T-cell (primary cell): ENCODE data around the gene DDIT4L. TPM values are rescaled to one million over a fixed set of nuclear protein-coding genes. Genes with fewer than 3 reads are reported as not detected.
"Not testable (repeated sequence)": the region's sequence is repeated elsewhere in the genome, so short reads cannot be mapped to it uniquely, and the experiment has no call there.

Experiments
- ATAC-seq, 4 experiments: fragments of 200-7000 bp in 3 of 4; fragments of 150-1000 bp in 1 of 4; cut with Tn5 transposase; replicated peaks in 1 of 4; 1 replicate in 3 of 4; 2 replicates in 1 of 4; pipeline ENCODE4 v1.10.0; 2021; ENCODE audit warnings: moderate library complexity in 3 of 4, mild to moderate bottlenecking in 2 of 4, moderate number of reproducible peaks in 1 of 4
- CTCF ChIA-PET, 2 donors: fragments of 300-600 bp; sonication (Branson Sonifier 250); formaldehyde crosslinking; loops; one replicate each; lab custom pipeline; 2022; ENCODE audit warnings: antibody characterized with exemption in 2 of 2; lab: Charles Lee
- POLR2A ChIA-PET, 2 donors: fragments of 300-600 bp; sonication (Branson Sonifier 250); formaldehyde crosslinking; loops; one replicate each; lab custom pipeline; 2022; ENCODE audit warnings: antibody characterized with exemption in 2 of 2; lab: Charles Lee
- DNase-seq, 35 experiments: peaks; one replicate each; pipeline versions ENCODE4 v3.0.0 to v3.0.0-alpha.2; 2013 to 2023
- H3K27ac ChIP-seq: one replicate; pipeline ENCODE4 v1.5.1; 2013; ENCODE audit warnings: low read length
- H3K27me3 ChIP-seq, 2 experiments: replicated peaks in 1 of 2; 1 replicate in 1 of 2; 2 replicates in 1 of 2; pipeline versions ENCODE4 v1.6.1 to v1.7.0; 2013; ENCODE audit warnings: low read length in 1 of 2, mixed read lengths in 1 of 2; ENCODE audit not compliant: control insufficient read depth in 2 of 2, insufficient read depth in 2 of 2; ENCODE audit errors: extremely low read depth in 1 of 2
- H3K36me3 ChIP-seq, 2 donors: 1 replicate in 1 of 2; 2 replicates in 1 of 2; pipeline versions ENCODE4 v1.6.1 to v1.7.0; 2013; ENCODE audit warnings: low read length in 1 of 2; ENCODE audit not compliant: control insufficient read depth in 2 of 2, insufficient read depth in 1 of 2; ENCODE audit errors: extremely low read depth in 1 of 2
- H3K4me1 ChIP-seq, 2 experiments: 1 replicate in 1 of 2; 2 replicates in 1 of 2; pipeline versions ENCODE4 v1.6.1 to v1.7.0; 2013; ENCODE audit warnings: low read length in 2 of 2, mixed read lengths in 1 of 2; ENCODE audit not compliant: insufficient read depth in 2 of 2, control insufficient read depth in 1 of 2; ENCODE audit errors: extremely low read depth in 1 of 2
- H3K4me3 ChIP-seq, 2 donors: 1 replicate in 1 of 2; 2 replicates in 1 of 2; pipeline versions ENCODE4 v1.5.1 to v1.7.0; 2013; ENCODE audit warnings: mild to moderate bottlenecking in 2 of 2, low read length in 1 of 2, moderate library complexity in 1 of 2; ENCODE audit not compliant: control insufficient read depth in 1 of 2; ENCODE audit errors: extremely low read depth in 1 of 2
- H3K9me3 ChIP-seq: 2 replicates; pipeline ENCODE4 v1.7.0; 2013
- H3K27ac Mint-ChIP-seq, 2 donors: one replicate each; pipeline ENCODE4 v1.8.0; 2020 to 2021; ENCODE audit warnings: mild to moderate bottlenecking in 2 of 2, mixed read lengths in 2 of 2
- H3K27me3 Mint-ChIP-seq, 2 donors: one replicate each; pipeline ENCODE4 v1.8.0; 2021 to 2022; ENCODE audit warnings: mixed read lengths in 2 of 2
- H3K36me3 Mint-ChIP-seq: one replicate; pipeline ENCODE4 v1.8.0; 2021; ENCODE audit warnings: mixed read lengths
- H3K4me1 Mint-ChIP-seq, 3 donors: one replicate each; pipeline ENCODE4 v1.8.0; 2020 to 2022; ENCODE audit warnings: mixed read lengths in 3 of 3, mild to moderate bottlenecking in 1 of 3
- H3K4me3 Mint-ChIP-seq, 3 donors: one replicate each; pipeline ENCODE4 v1.8.0; 2020 to 2022; ENCODE audit warnings: mild to moderate bottlenecking in 3 of 3, mixed read lengths in 3 of 3, moderate library complexity in 3 of 3
- H3K9me3 Mint-ChIP-seq, 3 donors: one replicate each; pipeline ENCODE4 v1.8.0; 2020 to 2022; ENCODE audit warnings: mixed read lengths in 3 of 3
- WGBS: methylation state at CpG from one replicate; pipeline ENCODE4 v1.1.5; 2013; ENCODE audit warnings: missing lambda C conversion rate; ENCODE audit not compliant: insufficient coverage; 5-methylcytosine and 5-hydroxymethylcytosine counted together
- total RNA-seq, 35 experiments: library from RNA in 6 of 35; stranded (reverse) in 6 of 35; fragments of 120-200 nt in 1 of 35; gene quantifications; one replicate each; pipeline versions ENCODE4 v1.2.1 to v1.2.4 and lab custom pipeline; 2013 to 2026

DDIT4L gene
- total RNA-seq, 5 donors from 2014 or later (not counting 1 experiment from before 2014, with no cell fraction given) = 0.13 to 0.19 (median 0.13) TPM; not detected in 2

DNA sequence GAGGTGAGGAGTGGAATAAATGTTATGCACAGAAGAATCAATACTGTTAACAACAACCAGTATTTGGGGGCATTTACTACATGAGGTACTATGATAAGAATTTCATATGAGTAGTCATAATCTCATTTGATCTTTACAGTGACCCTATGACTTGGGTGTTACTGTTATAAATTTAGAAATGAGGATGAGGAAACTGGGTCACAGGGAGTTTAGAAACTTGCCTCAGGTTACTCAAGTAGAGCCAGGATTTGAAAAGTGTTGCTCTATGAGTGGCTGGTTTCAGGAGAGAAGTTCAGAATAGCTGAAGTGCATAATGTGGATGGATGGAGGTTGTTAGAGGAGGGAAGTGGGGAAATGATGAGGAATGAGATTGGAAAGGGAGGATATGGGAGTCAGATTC lies 16.6 kb upstream of the DDIT4L start:
- H3K27ac ChIP-seq = no peak overlapping the region
- H3K4me3 ChIP-seq = no peak overlapping the region
- Mint-ChIP-seq H3K4me3 (no peak overlapping the region), H3K27ac (no peak overlapping the region), H3K27me3 (peaks cover 8 to 11% of the 10 kb centered on the region in 2 donors), H3K36me3 (no peaks in the 10 kb centered on the region), H3K4me1 (peaks cover 0 to 2% (median 0%) of the 10 kb centered on the region in 3 donors), H3K9me3 (no peaks in the 10 kb centered on the region)
- ChIA-PET POLR2A (no interaction called here), CTCF (interaction anchor here in 1 of 2 donors (0.9 kb wide), 1 partner anchor 113 kb away, joined by 3 read pairs; no protein-coding TSS in a partner anchor)
- ATAC-seq (no peak), DNase-seq (no peak)
- no peaks in the 10 kb centered on the region for H3K27me3 ChIP-seq
- no peaks in the 10 kb centered on the region for H3K36me3 ChIP-seq
- H3K4me1 ChIP-seq = no peaks in the 10 kb centered on the region
- no peaks in the 10 kb centered on the region for H3K9me3 ChIP-seq

DNA sequence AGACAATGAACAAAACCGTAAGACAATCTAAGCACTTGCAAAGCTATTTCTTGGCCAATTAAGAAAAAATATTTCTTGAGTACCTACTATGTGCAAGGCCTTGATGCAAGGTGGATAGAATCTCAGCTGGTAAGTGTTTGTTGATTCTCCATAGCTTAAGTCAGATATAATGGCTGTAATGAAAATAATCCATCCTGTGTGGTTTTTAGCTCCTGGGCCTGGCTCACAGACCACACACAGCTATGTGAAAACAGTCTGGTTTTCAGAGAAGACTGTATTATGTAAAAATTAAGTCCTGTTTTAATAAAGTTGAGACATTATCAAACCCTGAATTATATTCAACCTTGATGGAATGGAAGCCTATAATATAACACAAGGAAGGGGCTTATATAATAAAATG lies 7.8 kb upstream of the DDIT4L start:
- peaks cover 0 to 2% of the 10 kb centered on the region in 2 donors for H3K27me3 Mint-ChIP-seq
- POLR2A ChIA-PET = interaction anchor here in 1 of 2 donors (0.5 kb wide), 1 partner anchor 171 kb away, joined by 3 read pairs; no protein-coding TSS in a partner anchor
- H3K27ac Mint-ChIP-seq = no peak overlapping the region
- no peaks in the 10 kb centered on the region for H3K4me1 ChIP-seq
- H3K36me3 ChIP-seq = no peaks in the 10 kb centered on the region
- no peaks in the 10 kb centered on the region for H3K4me1 Mint-ChIP-seq
- ATAC-seq (no peak), DNase-seq (no peak)
- no peaks in the 10 kb centered on the region for H3K27me3 ChIP-seq
- no peak overlapping the region for H3K4me3 ChIP-seq
- WGBS = no CpG with 5 or more reads among the region's 1 CpG
- H3K27ac ChIP-seq = no peak overlapping the region
- H3K36me3 Mint-ChIP-seq = no peaks in the 10 kb centered on the region
- H3K4me3 Mint-ChIP-seq = no peak overlapping the region
- CTCF ChIA-PET = no interaction called here
- no peaks in the 10 kb centered on the region for H3K9me3 Mint-ChIP-seq
- H3K9me3 ChIP-seq = no peaks in the 10 kb centered on the region

DNA sequence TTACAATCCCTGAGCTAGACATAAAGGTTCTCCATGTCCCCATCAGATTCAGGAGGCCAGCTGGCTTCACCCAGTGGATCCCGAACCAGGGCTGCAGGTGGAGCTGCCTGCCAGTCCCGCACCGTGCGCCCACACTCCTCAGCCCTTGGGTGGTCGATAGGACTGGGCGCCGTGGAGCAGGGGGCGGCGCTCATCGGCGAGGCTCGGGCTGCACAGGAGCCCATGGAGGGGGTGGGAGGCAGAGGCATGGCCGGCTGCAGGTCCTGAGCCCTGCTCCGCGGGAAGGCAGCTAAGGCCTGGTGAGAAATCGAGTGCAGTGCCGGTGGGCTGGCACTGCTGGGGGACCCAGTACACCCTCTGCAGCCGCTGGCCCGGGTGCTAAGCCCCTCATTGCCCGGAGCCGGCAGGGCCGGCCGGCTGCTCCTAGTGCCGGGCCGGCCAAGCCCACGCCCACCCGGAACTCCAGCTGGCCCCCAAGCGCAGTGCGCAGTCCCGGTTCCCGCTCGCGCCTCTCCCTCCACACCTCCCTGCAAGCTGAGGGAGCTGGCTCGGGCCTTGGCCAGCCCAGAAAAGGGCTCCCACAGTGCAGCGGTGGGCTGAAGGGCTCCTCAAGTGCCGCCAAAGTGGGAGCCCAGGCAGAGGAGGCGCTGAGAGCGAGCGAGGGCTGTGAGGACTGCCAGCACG lies 6.3 kb upstream of the DDIT4L start:
- H3K27ac ChIP-seq, DNase-seq, POLR2A ChIA-PET, CTCF ChIA-PET, H3K4me1 Mint-ChIP-seq, H3K36me3 Mint-ChIP-seq, H3K4me3 ChIP-seq, H3K36me3 ChIP-seq, H3K4me3 Mint-ChIP-seq, ATAC-seq, H3K27me3 Mint-ChIP-seq, H3K9me3 Mint-ChIP-seq, H3K9me3 ChIP-seq, H3K27ac Mint-ChIP-seq, H3K27me3 ChIP-seq, H3K4me1 ChIP-seq: not testable (repeated sequence)
- 95% methylated on average over 10 of the region's 40 CpGs for WGBS

DNA sequence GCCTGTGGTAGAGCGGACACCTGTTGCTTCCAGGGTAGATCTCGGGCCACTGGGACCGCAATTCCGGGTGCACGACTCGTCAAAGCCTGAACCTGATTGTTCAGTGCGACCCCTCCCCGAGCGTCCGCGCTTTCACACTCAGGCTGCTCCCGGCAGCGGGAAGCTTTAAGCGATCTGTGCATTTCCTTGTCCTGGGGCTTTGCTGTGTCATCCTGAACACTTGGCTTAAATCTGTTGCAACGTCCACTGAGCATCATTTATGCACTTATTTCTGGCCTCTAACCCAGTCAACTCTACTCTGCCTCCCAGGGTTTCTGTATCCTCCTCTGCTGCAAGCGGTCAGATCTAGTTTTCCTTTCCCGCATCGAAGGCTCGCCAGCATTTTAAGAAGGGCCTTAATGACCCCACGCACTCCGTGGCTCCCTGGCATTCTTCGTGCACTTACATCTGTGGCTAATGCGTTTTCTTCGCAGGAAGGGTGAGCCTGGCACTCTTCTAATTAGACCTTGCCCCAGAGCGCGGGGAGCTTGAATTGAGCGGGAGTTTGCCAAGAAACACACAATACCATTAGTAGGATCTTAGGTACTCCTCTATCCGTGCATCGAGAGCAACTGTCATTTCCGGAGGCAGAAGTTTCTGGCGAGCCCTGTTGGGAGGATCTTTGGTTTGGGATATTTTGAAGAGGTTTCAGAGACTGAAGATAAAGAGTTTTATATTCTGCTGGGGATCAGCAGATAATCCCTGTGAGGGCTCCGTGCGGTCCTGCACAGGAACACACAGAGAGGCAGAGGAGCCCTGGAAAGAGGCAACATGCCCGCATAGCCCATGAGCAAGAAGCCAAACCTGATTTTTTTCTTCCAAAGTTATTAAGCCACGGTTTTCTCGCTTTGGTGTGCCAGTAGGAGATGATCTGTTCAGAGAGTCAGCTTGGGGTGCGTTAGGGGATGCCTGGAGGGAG lies 654 bp upstream of the DDIT4L start:
- Histone ChIP-seq H3K27me3 (peaks cover 0 to 24% of the 10 kb centered on the region in 2 experiments), H3K36me3 (no peaks in the 10 kb centered on the region), H3K4me3 (peak overlapping the region; percentile 36 to 92), H3K27ac (no peak overlapping the region), H3K4me1 (peaks cover 0 to 17% of the 10 kb centered on the region in 2 experiments), H3K9me3 (no peaks in the 10 kb centered on the region)
- CTCF ChIA-PET = no interaction called here
- peak overlapping the region; percentile 66 to 77 (median 77) for H3K4me3 Mint-ChIP-seq
- POLR2A ChIA-PET = no interaction called here
- no peaks in the 10 kb centered on the region for H3K9me3 Mint-ChIP-seq
- no peaks in the 10 kb centered on the region for H3K36me3 Mint-ChIP-seq
- peak in 1 of 35 experiments; percentile 2 for DNase-seq
- H3K27me3 Mint-ChIP-seq = peaks cover 27 to 28% of the 10 kb centered on the region in 2 donors
- no peak overlapping the region for H3K27ac Mint-ChIP-seq
- peaks cover 15 to 19% (median 18%) of the 10 kb centered on the region in 3 donors for H3K4me1 Mint-ChIP-seq
- peak in 1 of 4 experiments; percentile 26 for ATAC-seq
- WGBS = 30% methylated on average over 32 of the region's 37 CpGs

DNA sequence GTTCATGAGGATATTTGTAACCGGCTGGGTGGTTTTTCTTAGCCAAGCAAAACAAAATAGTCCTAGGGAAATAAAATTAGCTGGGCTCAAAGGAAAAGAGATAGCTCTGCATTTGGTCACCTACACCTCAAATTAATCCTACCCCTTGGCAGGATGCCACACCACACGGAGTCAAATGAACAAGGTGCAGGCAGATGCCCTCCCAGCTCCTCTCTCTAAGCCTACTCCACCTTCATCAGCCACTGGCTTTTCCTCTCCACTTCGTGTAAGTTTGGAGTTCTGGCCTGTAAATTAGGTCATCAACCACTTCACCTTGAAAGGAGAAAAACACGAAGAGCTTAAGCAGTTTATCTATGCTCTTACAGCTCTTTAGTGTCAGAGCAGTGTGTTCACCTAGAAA lies 1.4 kb downstream of the DDIT4L start:
- H3K36me3 Mint-ChIP-seq = no peaks in the 10 kb centered on the region
- ATAC-seq (no peak), DNase-seq (no peak)
- no peak overlapping the region for H3K27ac Mint-ChIP-seq
- H3K9me3 Mint-ChIP-seq = no peaks in the 10 kb centered on the region
- Histone ChIP-seq H3K9me3 (no peaks in the 10 kb centered on the region), H3K4me1 (peaks cover 0 to 17% of the 10 kb centered on the region in 2 experiments), H3K27ac (no peak overlapping the region), H3K4me3 (no peak overlapping the region), H3K27me3 (peaks cover 0 to 24% of the 10 kb centered on the region in 2 experiments), H3K36me3 (no peaks in the 10 kb centered on the region)
- WGBS = 75% methylated on average over 3 of the region's 4 CpGs
- peaks cover 15 to 19% (median 18%) of the 10 kb centered on the region in 3 donors for H3K4me1 Mint-ChIP-seq
- peaks cover 32 to 39% of the 10 kb centered on the region in 2 donors for H3K27me3 Mint-ChIP-seq
- H3K4me3 Mint-ChIP-seq = peak overlapping the region in 2 of 3 donors; percentile 69 to 77
- CTCF ChIA-PET = interaction anchor here in 1 of 2 donors (0.6 kb wide), 1 partner anchor 1641 kb away, joined by 3 read pairs; no protein-coding TSS in a partner anchor
- POLR2A ChIA-PET = no interaction called here

DNA sequence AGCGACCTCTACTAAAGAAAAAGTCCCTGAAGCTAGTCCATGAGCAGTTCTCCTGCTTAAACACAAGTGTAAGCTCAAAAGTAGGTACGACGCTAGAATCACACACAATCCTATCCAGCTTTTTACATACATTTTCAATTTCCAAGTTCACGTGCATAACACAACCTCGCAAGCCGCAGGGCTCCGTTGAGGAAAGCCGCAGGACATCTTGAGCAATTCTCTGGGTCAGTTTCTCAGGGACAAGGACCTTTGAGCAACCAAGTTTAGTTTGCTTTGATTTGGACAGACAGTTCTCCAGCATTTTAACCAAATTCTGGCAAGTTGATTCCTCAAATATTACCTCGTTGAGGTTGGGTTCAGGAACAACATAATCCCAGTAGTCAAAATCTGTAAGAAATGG lies 2.5 kb downstream of the DDIT4L start:
- H3K27me3 Mint-ChIP-seq = peaks cover 32 to 39% of the 10 kb centered on the region in 2 donors
- H3K27ac Mint-ChIP-seq = no peak overlapping the region
- Histone ChIP-seq H3K27ac (no peak overlapping the region), H3K4me3 (no peak overlapping the region), H3K4me1 (peaks cover 0 to 17% of the 10 kb centered on the region in 2 experiments), H3K9me3 (no peaks in the 10 kb centered on the region), H3K36me3 (no peaks in the 10 kb centered on the region), H3K27me3 (peaks cover 0 to 24% of the 10 kb centered on the region in 2 experiments)
- H3K36me3 Mint-ChIP-seq = no peaks in the 10 kb centered on the region
- no peak for ATAC-seq
- DNase-seq = no peak
- CTCF ChIA-PET = interaction anchor here in 1 of 2 donors (0.6 kb wide), 1 partner anchor 46 kb away, joined by 4 read pairs; no protein-coding TSS in a partner anchor
- H3K4me3 Mint-ChIP-seq = no peak overlapping the region
- WGBS = 95% methylated on average over 8 of the region's 9 CpGs
- peaks cover 15 to 19% (median 18%) of the 10 kb centered on the region in 3 donors for H3K4me1 Mint-ChIP-seq
- POLR2A ChIA-PET = no interaction called here
- no peaks in the 10 kb centered on the region for H3K9me3 Mint-ChIP-seq
